Measurements from ENCODE around the gene MTUS2. TPM values are rescaled to one million over a fixed set of nuclear protein-coding genes. Genes with fewer than 3 reads are reported as not detected.

MTUS2 gene
- total RNA-seq, 4 donors from 2014 or later, result 0.20 to 1.6 (median 0.25) TPM; not detected in 1

GRCh38 chr13:28967029-28967915, 147.1 kb downstream of the MTUS2 start:
- DNase-seq (no peak), ATAC-seq (no peak)
- Histone ChIP-seq H3K9me3 (no peaks in the 10 kb centered on the region), H3K4me3 (no peak overlapping the region), H3K27ac (no peak overlapping the region), H3K4me1 (no peaks in the 10 kb centered on the region), H3K27me3 (no peaks in the 10 kb centered on the region), H3K36me3 (no peaks in the 10 kb centered on the region)
- in situ Hi-C loops (cut with MboI; ENCODE audit: low sequenced_read_pairs in 4 of 4), result no loop called here
- intact Hi-C loops (cut with DNase I; ENCODE audit: low total_unique reads), result no loop called here
- TF ChIP-seq CTCF (IDR thresholded peaks at IDR 0.05 in 4 of 5, conservative IDR thresholded peaks at IDR 0.05 in 1 of 5), result no peak
- no peak for TF ChIP-seq POLR2A (IDR thresholded peaks at IDR 0.05)

GRCh38 chr13:28976195-28976594, 156.1 kb downstream of the MTUS2 start:
- in situ Hi-C loops (cut with MboI; ENCODE audit: low sequenced_read_pairs in 4 of 4) (no loop called here), intact Hi-C loops (cut with DNase I; ENCODE audit: low total_unique reads) (no loop called here)
- no peak for ATAC-seq
- Histone ChIP-seq H3K27ac (no peak overlapping the region), H3K9me3 (no peaks in the 10 kb centered on the region), H3K4me3 (no peak overlapping the region), H3K27me3 (no peaks in the 10 kb centered on the region), H3K36me3 (no peaks in the 10 kb centered on the region), H3K4me1 (no peaks in the 10 kb centered on the region)
- TF ChIP-seq CTCF (IDR thresholded peaks at IDR 0.05 in 4 of 5, conservative IDR thresholded peaks at IDR 0.05 in 1 of 5), result no peak
- no peak for TF ChIP-seq POLR2A (IDR thresholded peaks at IDR 0.05)
- no peak for DNase-seq

DNA sequence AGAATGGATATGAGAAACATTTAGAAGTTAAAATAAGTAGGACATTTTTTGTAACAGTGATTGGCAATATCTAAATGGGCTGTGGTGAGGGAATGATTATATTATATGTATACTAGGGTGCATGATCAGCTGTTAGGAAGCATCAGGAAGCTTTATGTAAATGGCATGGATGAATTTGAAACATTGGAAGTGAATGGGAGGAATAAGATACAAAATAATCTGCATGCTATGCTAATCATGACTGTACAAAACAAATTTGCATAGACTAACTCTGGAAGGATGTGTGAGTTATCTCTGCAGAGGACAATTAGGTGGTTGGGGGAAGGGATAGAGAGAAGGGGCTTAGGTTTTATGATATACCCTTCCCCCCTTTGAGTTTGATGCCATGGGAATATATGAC, 156.5 kb downstream of the MTUS2 start:
- H3K4me3 ChIP-seq, result no peak overlapping the region
- H3K4me1 ChIP-seq, result no peaks in the 10 kb centered on the region
- in situ Hi-C loops (cut with MboI; ENCODE audit: low sequenced_read_pairs in 4 of 4), result no loop called here
- intact Hi-C loops (cut with DNase I; ENCODE audit: low total_unique reads), result no loop called here
- H3K27me3 ChIP-seq, result no peaks in the 10 kb centered on the region
- no peaks in the 10 kb centered on the region for H3K36me3 ChIP-seq
- DNase-seq (no peak), ATAC-seq (no peak)
- no peak for TF ChIP-seq POLR2A (IDR thresholded peaks at IDR 0.05)
- no peak for TF ChIP-seq CTCF (IDR thresholded peaks at IDR 0.05 in 4 of 5, conservative IDR thresholded peaks at IDR 0.05 in 1 of 5)
- H3K27ac ChIP-seq, result no peak overlapping the region
- no peaks in the 10 kb centered on the region for H3K9me3 ChIP-seq

- Histone ChIP-seq H3K27me3 (no peaks in the 10 kb centered on the region), H3K36me3 (no peaks in the 10 kb centered on the region), H3K9me3 (no peaks in the 10 kb centered on the region), H3K4me1 (no peaks in the 10 kb centered on the region), H3K27ac (no peak overlapping the region), H3K4me3 (no peak overlapping the region)
- ATAC-seq (no peak), DNase-seq (no peak)
- in situ Hi-C loops (cut with MboI; ENCODE audit: low sequenced_read_pairs in 4 of 4) (no loop called here), intact Hi-C loops (cut with DNase I; ENCODE audit: low total_unique reads) (no loop called here)
- no peak for TF ChIP-seq CTCF (IDR thresholded peaks at IDR 0.05 in 4 of 5, conservative IDR thresholded peaks at IDR 0.05 in 1 of 5)
- TF ChIP-seq POLR2A (IDR thresholded peaks at IDR 0.05), result no peak
These were observed 158.4 kb downstream of the MTUS2 start for GRCh38 chr13:28978574-28978973.

All from gastrocnemius medialis (tissue), 4 donors.